ENCODE data around the gene TSPAN13.

TSPAN13 gene

GRCh38 chr7:16742547-16742946, 11.0 kb upstream of the TSPAN13 start:
- no peak for TF ChIP-seq CTCF (IDR thresholded peaks at IDR 0.05; ENCODE audit: insufficient read depth, low read length, missing control alignments)
- DNase-seq (ENCODE audit: low read depth, low spot score): no peak
- POLR2A ChIA-PET: no interaction called here
- H3K4me3 ChIP-seq (ENCODE audit: low read depth, low read length): no peak overlapping the region
- CTCF ChIA-PET: interaction anchor here (1.0 to 1.5 kb wide), 3 partner anchors 9 to 59 kb away, joined by 3 to 4 read pairs (median 4); no protein-coding TSS in a partner anchor

GRCh38 chr7:16743236-16743635, 10.3 kb upstream of the TSPAN13 start:
- CTCF ChIA-PET: interaction anchor here (1.0 to 1.4 kb wide), 4 partner anchors 8 to 175 kb away, joined by 3 to 4 read pairs (median 3); no protein-coding TSS in a partner anchor
- POLR2A ChIA-PET: no interaction called here
- TF ChIP-seq CTCF (IDR thresholded peaks at IDR 0.05; ENCODE audit: insufficient read depth, low read length, missing control alignments): no peak
- H3K4me3 ChIP-seq (ENCODE audit: low read depth, low read length): no peak overlapping the region
- no peak for DNase-seq (ENCODE audit: low read depth, low spot score)

GRCh38 chr7:16744518-16745250, 8.9 kb upstream of the TSPAN13 start:
- no peak for TF ChIP-seq CTCF (IDR thresholded peaks at IDR 0.05; ENCODE audit: insufficient read depth, low read length, missing control alignments)
- ChIA-PET POLR2A (no interaction called here), CTCF (interaction anchor here (1.1 to 1.2 kb wide), 2 partner anchors 10 to 77 kb away, joined by 3 read pairs; no protein-coding TSS in a partner anchor)

GRCh38 chr7:16745645-16746044, 7.9 kb upstream of the TSPAN13 start:
- H3K4me3 ChIP-seq (ENCODE audit: low read depth, low read length): no peak overlapping the region
- POLR2A ChIA-PET: no interaction called here
- TF ChIP-seq CTCF (IDR thresholded peaks at IDR 0.05; ENCODE audit: insufficient read depth, low read length, missing control alignments): no peak
- CTCF ChIA-PET: interaction anchor here (1.3 kb wide), 1 partner anchor 36 kb away, joined by 4 read pairs; no protein-coding TSS in a partner anchor
- no peak for DNase-seq (ENCODE audit: low read depth, low spot score)

More at GRCh38 chr7:16744518-16745250, 8.9 kb upstream of the TSPAN13 start:
- no peak for DNase-seq (ENCODE audit: low read depth, low spot score)
- no peak overlapping the region for H3K4me3 ChIP-seq (ENCODE audit: low read depth, low read length)

- no peak for DNase-seq (ENCODE audit: low read depth, low spot score)
- CTCF ChIA-PET: no interaction called here
- no peak for TF ChIP-seq CTCF (IDR thresholded peaks at IDR 0.05; ENCODE audit: insufficient read depth, low read length, missing control alignments)
- no peak overlapping the region for H3K4me3 ChIP-seq (ENCODE audit: low read depth, low read length)
- POLR2A ChIA-PET: no interaction called here
Measured at GRCh38 chr7:16747102-16747501, 6.5 kb upstream of the TSPAN13 start.

GRCh38 chr7:16753932-16754855, 639 bp downstream of the TSPAN13 start:
- no peak for DNase-seq (ENCODE audit: low read depth, low spot score)
- CTCF ChIA-PET: no interaction called here
- H3K4me3 ChIP-seq (ENCODE audit: low read depth, low read length): peak overlapping the region; percentile 79
- POLR2A ChIA-PET: interaction anchor here (0.6 kb wide), 1 partner anchor 65 kb away, joined by 3 read pairs; no protein-coding TSS in a partner anchor
- no peak for TF ChIP-seq CTCF (IDR thresholded peaks at IDR 0.05; ENCODE audit: insufficient read depth, low read length, missing control alignments)

Data from AG04449 (cell line).